Smooth muscle cell (in vitro differentiated cells): ENCODE measurements around the gene POU2AF2. TPM values are rescaled to one million over a fixed set of nuclear protein-coding genes. Genes with fewer than 3 reads are reported as not detected.

ENCODE experiments used
- DNase-seq: peaks from one replicate; lab custom pipeline; 2025; ENCODE audit not compliant: unreplicated experiment; lab: John Stamatoyannopoulos, UW
- H2AFZ ChIP-seq: fragments of 200-600 bp; sonication (generic); 2 replicates; pipeline ENCODE4 v1.6.0; 2016; ENCODE audit warnings: antibody characterized with exemption, low read depth, mild to moderate bottlenecking
- H3F3A ChIP-seq: fragments of 200-600 bp; sonication (generic); 2 replicates; pipeline ENCODE4 v1.6.0; 2017; ENCODE audit warnings: antibody characterized with exemption, low read depth
- H3K27ac ChIP-seq: fragments of 200-600 bp; sonication (generic); 2 replicates; pipeline ENCODE4 v1.5.1; 2016; ENCODE audit warnings: low read depth, mild to moderate bottlenecking
- H3K27me3 ChIP-seq: fragments of 200-600 bp; sonication (generic); 2 replicates; pipeline ENCODE4 v1.6.1; 2016; ENCODE audit warnings: low read depth, mild to moderate bottlenecking
- H3K36me3 ChIP-seq: fragments of 200-600 bp; sonication (generic); 2 replicates; pipeline ENCODE4 v1.5.1; 2016; ENCODE audit warnings: low read depth
- H3K4me1 ChIP-seq: fragments of 200-600 bp; sonication (generic); 2 replicates; pipeline ENCODE4 v1.5.1; 2016; ENCODE audit warnings: low read depth
- H3K4me2 ChIP-seq: fragments of 200-600 bp; sonication (generic); 2 replicates; pipeline ENCODE4 v1.6.0; 2016; ENCODE audit warnings: mild to moderate bottlenecking
- H3K4me3 ChIP-seq: fragments of 200-600 bp; sonication (generic); 2 replicates; pipeline ENCODE4 v1.5.1; 2016; ENCODE audit warnings: mild to moderate bottlenecking
- H3K79me2 ChIP-seq: fragments of 200-600 bp; sonication (generic); 2 replicates; pipeline ENCODE4 v1.6.0; 2016; ENCODE audit warnings: low read depth, mild to moderate bottlenecking
- H3K9ac ChIP-seq: fragments of 200-600 bp; sonication (generic); 2 replicates; pipeline ENCODE4 v1.6.0; 2016; ENCODE audit warnings: low read depth
- H3K9me3 ChIP-seq: fragments of 200-600 bp; sonication (generic); replicated peaks from 2 replicates; pipeline ENCODE4 v1.5.1; 2016; ENCODE audit warnings: low read depth
- H4K20me1 ChIP-seq: fragments of 200-600 bp; sonication (generic); 2 replicates; pipeline ENCODE4 v1.6.0; 2016; ENCODE audit warnings: low read depth
- WGBS: methylation state at CpG from one replicate; pipeline ENCODE4 v1.1.7; 2016; ENCODE audit warnings: low lambda C conversion rate; 5-methylcytosine and 5-hydroxymethylcytosine counted together
- polyA plus RNA-seq: library from polyadenylated mRNA; unstranded; fragments of >200 nt; fragmentation: Nextera tagmentation; extraction: Ambion mirVana; gene quantifications from 2 replicates; pipeline ENCODE4 v1.2.1, GENCODE V29; 2016
- total RNA-seq: library from RNA; depleted of rRNA; stranded (reverse); fragments of >200 nt; gene quantifications from 2 replicates; pipeline ENCODE4 v1.2.3, GENCODE V29; 2014
- TF ChIP-seq, protein P1 (sequence below): fragments of 200-600 bp; sonication (generic); IDR thresholded peaks from 2 replicates; pipeline ENCODE4 v1.5.1; 2017; ENCODE audit warnings: borderline replicate concordance, mild to moderate bottlenecking, antibody characterized with exemption; ENCODE audit not compliant: insufficient read depth, poor library complexity, severe bottlenecking

The POU2AF2 gene
- total and polyA plus RNA-seq, 2 experiments from 2014 or later: not detected

DNA sequence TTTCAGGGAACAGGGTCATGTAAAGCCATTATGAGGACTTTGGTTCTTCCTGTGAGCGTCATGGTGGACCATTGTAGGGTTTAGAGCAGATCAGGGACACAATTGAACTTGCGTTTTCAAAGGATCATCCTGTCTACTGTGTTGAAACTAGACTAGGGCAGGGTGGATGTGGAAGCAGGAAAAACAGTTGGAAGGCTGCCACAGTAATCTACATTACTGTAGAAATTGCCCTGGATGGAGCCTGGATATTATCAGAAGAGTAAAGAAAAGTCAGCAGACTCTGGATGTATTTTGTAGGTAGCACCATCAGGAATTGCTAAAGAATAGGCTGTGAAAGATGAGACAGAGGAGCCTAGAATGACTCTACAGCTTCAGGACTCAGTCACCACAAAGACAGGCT is 5.4 kb downstream of the POU2AF2 start:
- no peaks in the 10 kb centered on the region for H4K20me1 ChIP-seq
- H3K9me3 ChIP-seq: no peaks in the 10 kb centered on the region
- H3K27ac ChIP-seq: no peak overlapping the region
- no peak overlapping the region for H3K4me2 ChIP-seq
- no peak overlapping the region for H2AFZ ChIP-seq
- TF ChIP-seq, protein P1, sequence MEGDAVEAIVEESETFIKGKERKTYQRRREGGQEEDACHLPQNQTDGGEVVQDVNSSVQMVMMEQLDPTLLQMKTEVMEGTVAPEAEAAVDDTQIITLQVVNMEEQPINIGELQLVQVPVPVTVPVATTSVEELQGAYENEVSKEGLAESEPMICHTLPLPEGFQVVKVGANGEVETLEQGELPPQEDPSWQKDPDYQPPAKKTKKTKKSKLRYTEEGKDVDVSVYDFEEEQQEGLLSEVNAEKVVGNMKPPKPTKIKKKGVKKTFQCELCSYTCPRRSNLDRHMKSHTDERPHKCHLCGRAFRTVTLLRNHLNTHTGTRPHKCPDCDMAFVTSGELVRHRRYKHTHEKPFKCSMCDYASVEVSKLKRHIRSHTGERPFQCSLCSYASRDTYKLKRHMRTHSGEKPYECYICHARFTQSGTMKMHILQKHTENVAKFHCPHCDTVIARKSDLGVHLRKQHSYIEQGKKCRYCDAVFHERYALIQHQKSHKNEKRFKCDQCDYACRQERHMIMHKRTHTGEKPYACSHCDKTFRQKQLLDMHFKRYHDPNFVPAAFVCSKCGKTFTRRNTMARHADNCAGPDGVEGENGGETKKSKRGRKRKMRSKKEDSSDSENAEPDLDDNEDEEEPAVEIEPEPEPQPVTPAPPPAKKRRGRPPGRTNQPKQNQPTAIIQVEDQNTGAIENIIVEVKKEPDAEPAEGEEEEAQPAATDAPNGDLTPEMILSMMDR: no peak
- H3F3A ChIP-seq: no peaks in the 10 kb centered on the region
- H3K4me1 ChIP-seq: no peaks in the 10 kb centered on the region
- H3K27me3 ChIP-seq: peaks cover 54% of the 10 kb centered on the region
- H3K79me2 ChIP-seq: no peaks in the 10 kb centered on the region
- H3K36me3 ChIP-seq: no peaks in the 10 kb centered on the region
- no peak overlapping the region for H3K4me3 ChIP-seq
- no peak overlapping the region for H3K9ac ChIP-seq
- WGBS: 84% methylated on average over 2 of the region's 2 CpGs
- no peak for DNase-seq

DNA sequence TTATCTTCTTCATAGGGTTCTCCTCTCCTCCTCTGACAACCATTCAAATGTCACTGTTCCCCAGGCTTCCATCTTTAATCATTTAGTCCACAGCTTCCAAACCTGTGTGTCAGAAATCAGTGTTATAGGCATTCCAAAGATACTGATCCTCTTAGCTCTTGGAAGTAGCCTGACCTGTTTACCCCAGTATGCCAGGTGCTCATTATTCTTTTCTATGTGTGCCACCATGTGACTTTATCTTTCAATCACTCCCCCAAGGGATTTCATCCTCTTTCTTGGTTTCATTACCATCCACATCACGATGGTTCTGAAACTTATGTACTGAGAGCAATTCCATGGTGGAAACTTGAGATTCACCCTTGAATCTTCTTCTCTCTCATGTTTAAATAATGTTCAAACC is 7.6 kb downstream of the POU2AF2 start:
- no peak overlapping the region for H3K27ac ChIP-seq
- no peaks in the 10 kb centered on the region for H3K9me3 ChIP-seq
- no peak overlapping the region for H2AFZ ChIP-seq
- 74% methylated on average over 1 of the region's 1 CpG for WGBS
- no peak overlapping the region for H3K9ac ChIP-seq
- TF ChIP-seq, protein P1: no peak
- H3K79me2 ChIP-seq: no peaks in the 10 kb centered on the region
- H3K36me3 ChIP-seq: no peaks in the 10 kb centered on the region
- no peaks in the 10 kb centered on the region for H3K4me1 ChIP-seq
- no peaks in the 10 kb centered on the region for H3F3A ChIP-seq
- no peaks in the 10 kb centered on the region for H4K20me1 ChIP-seq
- no peak for DNase-seq
- peaks cover 51% of the 10 kb centered on the region for H3K27me3 ChIP-seq
- no peak overlapping the region for H3K4me2 ChIP-seq
- no peak overlapping the region for H3K4me3 ChIP-seq

DNA sequence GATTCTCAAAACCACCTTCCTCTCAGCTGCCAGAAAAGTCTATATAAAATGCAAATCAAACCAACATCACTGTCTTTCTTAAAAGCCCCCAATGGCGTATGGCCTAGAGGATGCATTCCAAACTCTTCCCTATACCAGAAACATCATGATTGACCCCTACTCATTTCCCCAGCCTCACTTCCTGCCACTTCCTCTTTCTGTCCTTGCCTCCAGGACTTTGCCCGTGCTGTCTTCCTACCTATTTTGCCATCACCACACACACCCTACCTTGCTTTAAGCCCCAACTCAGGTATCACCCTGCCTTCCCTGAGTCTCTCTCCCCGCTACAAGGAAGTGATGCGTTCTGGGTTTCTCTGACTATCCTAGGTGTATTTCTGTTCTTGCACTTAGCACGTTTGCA is 8.1 kb downstream of the POU2AF2 start:
- 85% methylated on average over 5 of the region's 5 CpGs for WGBS
- Histone ChIP-seq H3K9ac (no peak overlapping the region), H3K27ac (no peak overlapping the region), H3K9me3 (no peaks in the 10 kb centered on the region), H3K4me1 (no peaks in the 10 kb centered on the region), H3K4me2 (no peak overlapping the region), H3F3A (no peaks in the 10 kb centered on the region), H3K4me3 (no peak overlapping the region), H3K36me3 (no peaks in the 10 kb centered on the region), H3K79me2 (no peaks in the 10 kb centered on the region), H2AFZ (no peak overlapping the region), H3K27me3 (peaks cover 51% of the 10 kb centered on the region), H4K20me1 (no peaks in the 10 kb centered on the region)
- no peak for DNase-seq
- TF ChIP-seq, protein P1: no peak

DNA sequence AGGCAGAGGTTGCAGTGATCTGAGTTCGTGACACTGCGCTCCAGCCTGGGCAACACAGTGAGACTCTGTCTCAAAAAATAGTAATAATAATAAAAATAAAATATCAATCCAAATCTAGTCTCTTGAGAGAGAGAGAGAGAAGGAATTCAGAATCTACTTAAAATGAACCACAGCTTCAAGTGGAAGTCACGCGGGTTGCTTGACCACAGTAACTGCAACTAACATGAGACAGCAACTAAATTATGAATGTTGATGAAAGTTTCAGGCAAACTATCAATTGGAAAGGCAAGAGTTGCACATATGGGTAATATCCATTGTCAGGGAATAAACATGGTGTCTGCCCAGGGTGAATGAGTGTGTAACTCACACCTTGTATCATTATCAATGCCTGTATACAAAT is 12.5 kb downstream of the POU2AF2 start:
- Histone ChIP-seq H3K27ac (no peak overlapping the region), H2AFZ (no peak overlapping the region), H3K4me1 (no peaks in the 10 kb centered on the region), H3K9ac (no peak overlapping the region), H3K27me3 (peaks cover 46% of the 10 kb centered on the region), H3K9me3 (no peaks in the 10 kb centered on the region), H3K36me3 (no peaks in the 10 kb centered on the region), H3K4me2 (no peak overlapping the region), H3K79me2 (no peaks in the 10 kb centered on the region), H4K20me1 (no peaks in the 10 kb centered on the region), H3F3A (no peaks in the 10 kb centered on the region), H3K4me3 (no peak overlapping the region)
- TF ChIP-seq, protein P1: no peak
- DNase-seq: no peak
- 97% methylated on average over 4 of the region's 4 CpGs for WGBS
